NB4 (cell line): ENCODE data around the gene CLIP4.

Experiments
- CTCF ChIP-seq: IDR thresholded peaks from one replicate; pipeline ENCODE4 v1.5.1; 2012; ENCODE audit warnings: low read depth, low read length
- MAX ChIP-seq: IDR thresholded peaks from 2 replicates; pipeline ENCODE4 v1.6.1; 2011; ENCODE audit warnings: low read depth, low read length
- POLR2A ChIP-seq: IDR thresholded peaks from 2 replicates; pipeline ENCODE4 v1.6.1; 2011; ENCODE audit warnings: mild to moderate bottlenecking; ENCODE audit not compliant: insufficient read length; ENCODE audit errors: extremely low read depth

- no peak for TF ChIP-seq CTCF
- no peak for TF ChIP-seq POLR2A
- no peak for TF ChIP-seq MAX
These were observed 92.3 kb downstream of the CLIP4 start for GRCh38 chr2:29207352-29208148.
